ENCODE measurements around the gene CALN1.
A peak's percentile ranks its signal among the peaks of the same experiment; 100 is the strongest.
"Not testable (repeated sequence)": the region's sequence is repeated elsewhere in the genome, so short reads cannot be mapped to it uniquely, and the experiment has no call there.

CALN1 gene

GRCh38 chr7:71846160-71846559 is 566.0 kb downstream of the CALN1 start:
- DNase-seq: no peak

- DNase-seq: no peak
These were observed 568.5 kb downstream of the CALN1 start for GRCh38 chr7:71843676-71844075.

GRCh38 chr7:71842786-71843185 is 569.4 kb downstream of the CALN1 start:
- DNase-seq: no peak

- no peak for DNase-seq
These were observed 569.8 kb downstream of the CALN1 start for GRCh38 chr7:71842381-71842780.

- DNase-seq: no peak
These were observed 577.1 kb downstream of the CALN1 start for GRCh38 chr7:71835056-71835455.

- DNase-seq: no peak
These were observed 582.6 kb downstream of the CALN1 start for GRCh38 chr7:71829515-71829914.

GRCh38 chr7:71828361-71828760 is 583.8 kb downstream of the CALN1 start:
- DNase-seq: no peak

- DNase-seq: no peak
These were observed 586.0 kb downstream of the CALN1 start for GRCh38 chr7:71826141-71826540.

GRCh38 chr7:71824006-71824760 is 588.0 kb downstream of the CALN1 start:
- DNase-seq: no peak

- not testable (repeated sequence) for DNase-seq
These were observed 589.7 kb downstream of the CALN1 start for GRCh38 chr7:71822406-71822805.

GRCh38 chr7:71817916-71818315 is 594.2 kb downstream of the CALN1 start:
- no peak for DNase-seq

GRCh38 chr7:71808115-71808514 is 604.0 kb downstream of the CALN1 start:
- DNase-seq: no peak

GRCh38 chr7:71804256-71804655 is 607.9 kb downstream of the CALN1 start:
- DNase-seq: no peak

GRCh38 chr7:71801976-71802375 is 610.2 kb downstream of the CALN1 start:
- no peak for DNase-seq

GRCh38 chr7:71800321-71800720 is 611.8 kb downstream of the CALN1 start:
- no peak for DNase-seq

GRCh38 chr7:71795410-71795809 is 616.7 kb downstream of the CALN1 start:
- no peak for DNase-seq

- DNase-seq: no peak
These were observed 618.9 kb downstream of the CALN1 start for GRCh38 chr7:71793251-71793650.

GRCh38 chr7:71787513-71787912 is 624.6 kb downstream of the CALN1 start:
- DNase-seq: peak; percentile 47

GRCh38 chr7:71785216-71785615 is 626.9 kb downstream of the CALN1 start:
- no peak for DNase-seq

GRCh38 chr7:71784781-71785180 is 627.4 kb downstream of the CALN1 start:
- no peak for DNase-seq

- no peak for DNase-seq
These were observed 628.0 kb downstream of the CALN1 start for GRCh38 chr7:71784180-71784579.

GRCh38 chr7:71783779-71784178 is 628.4 kb downstream of the CALN1 start:
- no peak for DNase-seq

GRCh38 chr7:71782051-71782450 is 630.1 kb downstream of the CALN1 start:
- no peak for DNase-seq

GRCh38 chr7:71780282-71780681 is 631.9 kb downstream of the CALN1 start:
- DNase-seq: no peak

- no peak for DNase-seq
These were observed 634.9 kb downstream of the CALN1 start for GRCh38 chr7:71777278-71777677.

Data from DMS53 (cell line).